DOHH2 (cell line): ENCODE data around the gene SLC7A6.

Source experiments
- H3F3A ChIP-seq: fragments of 200-600 bp; sonication (generic), shearing (Covaris generic); 2 replicates; pipeline ENCODE4 v1.6.0; 2016; ENCODE audit warnings: antibody characterized with exemption, mild to moderate bottlenecking; ENCODE audit not compliant: control insufficient read depth, insufficient read depth
- H3K27ac ChIP-seq: fragments of 200-600 bp; sonication (generic); 2 replicates; pipeline ENCODE4 v1.5.1; 2014; ENCODE audit warnings: low read depth, mild to moderate bottlenecking, low read length, moderate library complexity
- H3K27me3 ChIP-seq: fragments of 200-600 bp; sonication (generic); 2 replicates; pipeline ENCODE4 v1.6.1; 2014; ENCODE audit warnings: mild to moderate bottlenecking, low read length, mixed read lengths; ENCODE audit not compliant: control insufficient read depth
- H3K36me3 ChIP-seq: fragments of 200-600 bp; sonication (generic); 2 replicates; pipeline ENCODE4 v1.6.1; 2014; ENCODE audit warnings: mild to moderate bottlenecking, low read length, moderate library complexity, mixed read lengths; ENCODE audit not compliant: control insufficient read depth
- H3K4me1 ChIP-seq: fragments of 200-600 bp; sonication (generic); 2 replicates; pipeline ENCODE4 v1.6.1; 2014; ENCODE audit warnings: mild to moderate bottlenecking, low read length, mixed read lengths; ENCODE audit not compliant: control insufficient read depth
- H3K4me2 ChIP-seq: fragments of 200-600 bp; sonication (generic); 2 replicates; pipeline ENCODE4 v1.6.0; 2014; ENCODE audit warnings: mild to moderate bottlenecking, low read length, moderate library complexity
- H3K4me3 ChIP-seq: fragments of 200-600 bp; sonication (generic); 2 replicates; pipeline ENCODE4 v1.5.1; 2014; ENCODE audit warnings: mild to moderate bottlenecking, low read length, mixed read lengths
- H3K79me2 ChIP-seq: fragments of 200-600 bp; sonication (generic); 2 replicates; pipeline ENCODE4 v1.6.1; 2014; ENCODE audit warnings: mild to moderate bottlenecking, low read length, mixed read lengths; ENCODE audit not compliant: control insufficient read depth
- H3K9me2 ChIP-seq: fragments of 200-600 bp; sonication (generic); replicated peaks from 2 replicates; pipeline ENCODE4 v1.6.1; 2014; ENCODE audit warnings: mild to moderate bottlenecking, low read length, mixed read lengths; ENCODE audit not compliant: control insufficient read depth
- H3K9me3 ChIP-seq: fragments of 200-600 bp; sonication (generic); 2 replicates; pipeline ENCODE4 v1.6.1; 2014; ENCODE audit warnings: antibody characterized with exemption, low read length, mixed read lengths; ENCODE audit not compliant: control insufficient read depth, insufficient read depth
- H4K20me1 ChIP-seq: fragments of 200-600 bp; sonication (generic); 2 replicates; pipeline ENCODE4 v1.6.0; 2014; ENCODE audit warnings: low read depth, mild to moderate bottlenecking, antibody characterized with exemption, low read length, moderate library complexity; ENCODE audit not compliant: control insufficient read depth, insufficient read depth
- CTCF ChIP-seq: fragments of 200-600 bp; sonication (generic); IDR thresholded peaks from one replicate; pipeline ENCODE4 v1.5.1; 2014; ENCODE audit warnings: antibody characterized with exemption, mild to moderate bottlenecking, low read depth, low read length; ENCODE audit not compliant: poor library complexity, severe bottlenecking
- EZH2phosphoT487 ChIP-seq: fragments of 200-600 bp; sonication (generic); IDR thresholded peaks from 2 replicates; pipeline ENCODE4 v1.6.1; 2017; ENCODE audit warnings: borderline replicate concordance, mild to moderate bottlenecking, antibody characterized with exemption, low read length, moderate library complexity, mixed read lengths

The SLC7A6 gene

GRCh38 chr16:68234188-68235107, 29.9 kb upstream of the SLC7A6 start:
- no peaks in the 10 kb centered on the region for H4K20me1 ChIP-seq
- H3K4me2 ChIP-seq = no peak overlapping the region
- H3K9me2 ChIP-seq = no peaks in the 10 kb centered on the region
- H3K27ac ChIP-seq = no peak overlapping the region
- TF ChIP-seq CTCF (no peak), EZH2phosphoT487 (no peak)
- H3K4me1 ChIP-seq = peaks cover 34% of the 10 kb centered on the region
- H3F3A ChIP-seq = no peaks in the 10 kb centered on the region; the same call in 1 of the 2 replicates
- no peaks in the 10 kb centered on the region for H3K79me2 ChIP-seq
- H3K36me3 ChIP-seq = no peaks in the 10 kb centered on the region; the same call in 1 of the 2 replicates
- H3K27me3 ChIP-seq = no peaks in the 10 kb centered on the region
- no peak overlapping the region for H3K4me3 ChIP-seq
- no peaks in the 10 kb centered on the region for H3K9me3 ChIP-seq

GRCh38 chr16:68235108-68235886, 29.0 kb upstream of the SLC7A6 start:
- Histone ChIP-seq H3K4me1 (peaks cover 38% of the 10 kb centered on the region), H3K27me3 (no peaks in the 10 kb centered on the region), H3K79me2 (no peaks in the 10 kb centered on the region), H3K9me3 (no peaks in the 10 kb centered on the region), H3K9me2 (no peaks in the 10 kb centered on the region), H3K36me3 (no peaks in the 10 kb centered on the region), H3F3A (no peaks in the 10 kb centered on the region; the same call in 1 of the 2 replicates), H3K4me3 (no peak overlapping the region), H4K20me1 (no peaks in the 10 kb centered on the region), H3K4me2 (no peak overlapping the region), H3K27ac (no peak overlapping the region)
- TF ChIP-seq CTCF = no peak
- no peak for TF ChIP-seq EZH2phosphoT487

GRCh38 chr16:68235887-68236136, 28.5 kb upstream of the SLC7A6 start, which contains the start of gene ESRP2:
Gene ESRP2, minus strand, starts transcription at chr16:68236127. Its CDS starts 82 bp downstream, at chr16:68236045.
- no peaks in the 10 kb centered on the region for H3K9me3 ChIP-seq
- H3K4me2 ChIP-seq = peak within 1 kb of the TSS; percentile 76
- no peaks in the 10 kb centered on the region for H3K27me3 ChIP-seq
- no peaks in the 10 kb centered on the region; the same call in 1 of the 2 replicates for H3F3A ChIP-seq
- no peaks in the 10 kb centered on the region for H3K36me3 ChIP-seq
- peak within 1 kb of the TSS; percentile 35; the same call in 1 of the 2 replicates for H3K27ac ChIP-seq
- no peaks in the 10 kb centered on the region for H4K20me1 ChIP-seq
- no peaks in the 10 kb centered on the region for H3K79me2 ChIP-seq
- H3K9me2 ChIP-seq = no peaks in the 10 kb centered on the region
- H3K4me3 ChIP-seq = peak within 1 kb of the TSS; percentile 68
- peaks cover 38% of the 10 kb centered on the region for H3K4me1 ChIP-seq
- TF ChIP-seq CTCF (no peak), EZH2phosphoT487 (no peak)
